Measurements from ENCODE around the gene CRTAC1.

Gene CRTAC1

GRCh38 chr10:97943294-97943693 is 87.1 kb downstream of the CRTAC1 start:
- H3K27ac ChIP-seq (ENCODE audit: insufficient read depth, low read depth, low read length, poor library complexity, severe bottlenecking): no peak overlapping the region
- no peaks in the 10 kb centered on the region for H3K4me1 ChIP-seq (ENCODE audit: control insufficient read depth, insufficient read depth, low read length)
- H3K36me3 ChIP-seq (ENCODE audit: control insufficient read depth, insufficient read depth, low read length): no peaks in the 10 kb centered on the region
- WGBS, 2 experiments: 84 to 97% methylated on average over 2 of the region's 2 CpGs
- no peaks in the 10 kb centered on the region for H3K9me3 ChIP-seq (ENCODE audit: control insufficient read depth, low read length)
- no peaks in the 10 kb centered on the region for H3K27me3 ChIP-seq (ENCODE audit: control insufficient read depth, insufficient read depth, low read length, poor library complexity, severe bottlenecking)
- H3K4me3 ChIP-seq (ENCODE audit: insufficient read depth, low read depth, low read length): no peak overlapping the region

- no peaks in the 10 kb centered on the region for H3K36me3 ChIP-seq (ENCODE audit: control insufficient read depth, insufficient read depth, low read length)
- no peaks in the 10 kb centered on the region for H3K27me3 ChIP-seq (ENCODE audit: control insufficient read depth, insufficient read depth, low read length, poor library complexity, severe bottlenecking)
- no peak overlapping the region for H3K4me3 ChIP-seq (ENCODE audit: insufficient read depth, low read depth, low read length)
- H3K4me1 ChIP-seq (ENCODE audit: control insufficient read depth, insufficient read depth, low read length): no peaks in the 10 kb centered on the region
- 84 to 88% methylated on average over 6 of the region's 6 CpGs for WGBS, 2 experiments
- H3K9me3 ChIP-seq (ENCODE audit: control insufficient read depth, low read length): no peaks in the 10 kb centered on the region
- H3K27ac ChIP-seq (ENCODE audit: insufficient read depth, low read depth, low read length, poor library complexity, severe bottlenecking): no peak overlapping the region
Observed at GRCh38 chr10:97940534-97940933, 89.9 kb downstream of the CRTAC1 start.

GRCh38 chr10:97939446-97939990 is 90.9 kb downstream of the CRTAC1 start:
- H3K27ac ChIP-seq (ENCODE audit: insufficient read depth, low read depth, low read length, poor library complexity, severe bottlenecking): no peak overlapping the region
- WGBS, 2 experiments: 61 to 63% methylated on average over 5 of the region's 5 CpGs
- no peaks in the 10 kb centered on the region for H3K4me1 ChIP-seq (ENCODE audit: control insufficient read depth, insufficient read depth, low read length)
- H3K36me3 ChIP-seq (ENCODE audit: control insufficient read depth, insufficient read depth, low read length): no peaks in the 10 kb centered on the region
- H3K27me3 ChIP-seq (ENCODE audit: control insufficient read depth, insufficient read depth, low read length, poor library complexity, severe bottlenecking): no peaks in the 10 kb centered on the region
- no peaks in the 10 kb centered on the region for H3K9me3 ChIP-seq (ENCODE audit: control insufficient read depth, low read length)
- H3K4me3 ChIP-seq (ENCODE audit: insufficient read depth, low read depth, low read length): no peak overlapping the region

- H3K9me3 ChIP-seq (ENCODE audit: control insufficient read depth, low read length): no peaks in the 10 kb centered on the region
- no peaks in the 10 kb centered on the region for H3K27me3 ChIP-seq (ENCODE audit: control insufficient read depth, insufficient read depth, low read length, poor library complexity, severe bottlenecking)
- H3K4me1 ChIP-seq (ENCODE audit: control insufficient read depth, insufficient read depth, low read length): no peaks in the 10 kb centered on the region
- 82 to 91% methylated on average over 8 of the region's 8 CpGs for WGBS, 2 experiments
- H3K4me3 ChIP-seq (ENCODE audit: insufficient read depth, low read depth, low read length): no peak overlapping the region
- H3K27ac ChIP-seq (ENCODE audit: insufficient read depth, low read depth, low read length, poor library complexity, severe bottlenecking): no peak overlapping the region
- H3K36me3 ChIP-seq (ENCODE audit: control insufficient read depth, insufficient read depth, low read length): no peaks in the 10 kb centered on the region
Observed at GRCh38 chr10:97937928-97938327, 92.5 kb downstream of the CRTAC1 start.

- Histone ChIP-seq H3K4me1 (ENCODE audit: control insufficient read depth, insufficient read depth, low read length) (no peaks in the 10 kb centered on the region), H3K36me3 (ENCODE audit: control insufficient read depth, insufficient read depth, low read length) (no peaks in the 10 kb centered on the region), H3K27ac (ENCODE audit: insufficient read depth, low read depth, low read length, poor library complexity, severe bottlenecking) (no peak overlapping the region), H3K27me3 (ENCODE audit: control insufficient read depth, insufficient read depth, low read length, poor library complexity, severe bottlenecking) (no peaks in the 10 kb centered on the region), H3K4me3 (ENCODE audit: insufficient read depth, low read depth, low read length) (no peak overlapping the region), H3K9me3 (ENCODE audit: control insufficient read depth, low read length) (no peaks in the 10 kb centered on the region)
- WGBS, 2 experiments: 87 to 90% methylated on average over 5 of the region's 5 CpGs
Observed at GRCh38 chr10:97937054-97937453, 93.4 kb downstream of the CRTAC1 start.

- H3K36me3 ChIP-seq (ENCODE audit: control insufficient read depth, insufficient read depth, low read length): no peaks in the 10 kb centered on the region
- H3K4me3 ChIP-seq (ENCODE audit: insufficient read depth, low read depth, low read length): no peak overlapping the region
- H3K4me1 ChIP-seq (ENCODE audit: control insufficient read depth, insufficient read depth, low read length): no peaks in the 10 kb centered on the region
- no peak overlapping the region for H3K27ac ChIP-seq (ENCODE audit: insufficient read depth, low read depth, low read length, poor library complexity, severe bottlenecking)
- no peaks in the 10 kb centered on the region for H3K27me3 ChIP-seq (ENCODE audit: control insufficient read depth, insufficient read depth, low read length, poor library complexity, severe bottlenecking)
- no peaks in the 10 kb centered on the region for H3K9me3 ChIP-seq (ENCODE audit: control insufficient read depth, low read length)
- WGBS, 2 experiments: 92 to 93% methylated on average over 23 of the region's 23 CpGs
Observed at GRCh38 chr10:97936126-97936525, 94.3 kb downstream of the CRTAC1 start.

GRCh38 chr10:97932932-97933530 is 97.4 kb downstream of the CRTAC1 start:
- H3K4me3 ChIP-seq (ENCODE audit: insufficient read depth, low read depth, low read length): no peak overlapping the region
- H3K9me3 ChIP-seq (ENCODE audit: control insufficient read depth, low read length): no peaks in the 10 kb centered on the region
- no peaks in the 10 kb centered on the region for H3K36me3 ChIP-seq (ENCODE audit: control insufficient read depth, insufficient read depth, low read length)
- 89% methylated on average over 10 of the region's 10 CpGs for WGBS, 2 experiments
- no peaks in the 10 kb centered on the region for H3K27me3 ChIP-seq (ENCODE audit: control insufficient read depth, insufficient read depth, low read length, poor library complexity, severe bottlenecking)
- no peak overlapping the region for H3K27ac ChIP-seq (ENCODE audit: insufficient read depth, low read depth, low read length, poor library complexity, severe bottlenecking)
- H3K4me1 ChIP-seq (ENCODE audit: control insufficient read depth, insufficient read depth, low read length): no peaks in the 10 kb centered on the region

GRCh38 chr10:97931041-97931440 is 99.4 kb downstream of the CRTAC1 start:
- H3K27me3 ChIP-seq (ENCODE audit: control insufficient read depth, insufficient read depth, low read length, poor library complexity, severe bottlenecking): no peaks in the 10 kb centered on the region
- no peak overlapping the region for H3K27ac ChIP-seq (ENCODE audit: insufficient read depth, low read depth, low read length, poor library complexity, severe bottlenecking)
- H3K36me3 ChIP-seq (ENCODE audit: control insufficient read depth, insufficient read depth, low read length): no peaks in the 10 kb centered on the region
- H3K4me3 ChIP-seq (ENCODE audit: insufficient read depth, low read depth, low read length): no peak overlapping the region
- WGBS, 2 experiments: 83 to 97% methylated on average over 4 of the region's 4 CpGs
- no peaks in the 10 kb centered on the region for H3K4me1 ChIP-seq (ENCODE audit: control insufficient read depth, insufficient read depth, low read length)
- no peaks in the 10 kb centered on the region for H3K9me3 ChIP-seq (ENCODE audit: control insufficient read depth, low read length)

- no peak overlapping the region for H3K27ac ChIP-seq (ENCODE audit: insufficient read depth, low read depth, low read length, poor library complexity, severe bottlenecking)
- H3K4me3 ChIP-seq (ENCODE audit: insufficient read depth, low read depth, low read length): no peak overlapping the region
- H3K9me3 ChIP-seq (ENCODE audit: control insufficient read depth, low read length): no peaks in the 10 kb centered on the region
- no peaks in the 10 kb centered on the region for H3K36me3 ChIP-seq (ENCODE audit: control insufficient read depth, insufficient read depth, low read length)
- H3K4me1 ChIP-seq (ENCODE audit: control insufficient read depth, insufficient read depth, low read length): no peaks in the 10 kb centered on the region
- H3K27me3 ChIP-seq (ENCODE audit: control insufficient read depth, insufficient read depth, low read length, poor library complexity, severe bottlenecking): no peaks in the 10 kb centered on the region
- WGBS, 2 experiments: 72 to 74% methylated on average over 6 of the region's 6 CpGs
Observed at GRCh38 chr10:97928897-97929296, 101.5 kb downstream of the CRTAC1 start.

- Histone ChIP-seq H3K27me3 (ENCODE audit: control insufficient read depth, insufficient read depth, low read length, poor library complexity, severe bottlenecking) (no peaks in the 10 kb centered on the region), H3K36me3 (ENCODE audit: control insufficient read depth, insufficient read depth, low read length) (no peaks in the 10 kb centered on the region), H3K27ac (ENCODE audit: insufficient read depth, low read depth, low read length, poor library complexity, severe bottlenecking) (no peak overlapping the region), H3K9me3 (ENCODE audit: control insufficient read depth, low read length) (no peaks in the 10 kb centered on the region), H3K4me3 (ENCODE audit: insufficient read depth, low read depth, low read length) (no peak overlapping the region), H3K4me1 (ENCODE audit: control insufficient read depth, insufficient read depth, low read length) (no peaks in the 10 kb centered on the region)
- 90 to 91% methylated on average over 10 of the region's 10 CpGs for whole genome bisulfite sequencing, 2 experiments
Observed at GRCh38 chr10:97927622-97928021, 102.8 kb downstream of the CRTAC1 start.

Data from ectodermal cell (in vitro differentiated cells).